ENCODE results near the gene PRKG1. TPM values are rescaled to one million over a fixed set of nuclear protein-coding genes. Genes with fewer than 3 reads are reported as not detected.

The PRKG1 gene
- total RNA-seq, 2 donors from 2014 or later, result 8.1 to 16.6 TPM

- no peak for DNase-seq
- Histone ChIP-seq H3K36me3 (no peaks in the 10 kb centered on the region), H3K9ac (ENCODE audit: low read depth in 2 of 2, low read length in 2 of 2) (no peak overlapping the region), H3K27me3 (no peaks in the 10 kb centered on the region), H3K9me3 (no peaks in the 10 kb centered on the region), H3K27ac (no peak overlapping the region), H3K4me1 (no peaks in the 10 kb centered on the region), H3K4me3 (no peak overlapping the region)
- TF ChIP-seq CTCF (IDR thresholded peaks at IDR 0.05), result no peak
- intact Hi-C loops (cut with DNase I), result no loop called here
Measured at GRCh38 chr10:51377070-51377931, 303.0 kb downstream of the PRKG1 start.

DNA sequence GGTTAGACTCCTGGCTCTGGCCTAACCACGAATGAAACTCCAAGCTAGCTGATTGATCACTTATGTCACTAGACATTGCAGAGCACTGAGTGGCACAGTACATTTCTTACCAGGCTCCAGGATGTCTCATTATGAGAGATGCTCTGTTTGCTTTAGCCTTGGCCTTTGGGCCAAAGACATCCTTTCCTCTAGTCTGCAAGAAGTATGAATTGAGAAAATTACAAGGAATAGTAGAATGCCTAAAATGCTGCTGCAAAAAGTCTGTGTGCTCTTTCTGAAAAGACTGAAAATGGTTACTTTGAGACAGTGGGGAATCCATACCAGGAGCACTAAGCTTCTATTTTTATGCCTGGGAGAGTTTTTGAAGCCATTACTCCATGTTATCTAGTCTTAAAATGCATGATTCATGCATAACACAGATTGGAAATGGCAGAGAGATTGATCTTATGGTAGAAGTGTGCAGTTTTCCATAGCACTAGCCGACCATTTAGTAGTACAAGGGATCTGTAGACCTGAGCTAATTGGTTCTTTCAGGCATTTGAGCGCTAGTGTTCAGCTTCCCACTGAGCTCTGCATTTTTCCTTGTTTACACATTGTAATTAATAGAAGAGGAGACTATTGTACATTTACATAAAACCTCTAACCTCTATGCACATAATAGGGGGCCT, 303.8 kb downstream of the PRKG1 start:
- intact Hi-C loops (cut with DNase I), result no loop called here
- H3K9ac ChIP-seq (ENCODE audit: low read depth in 2 of 2, low read length in 2 of 2), result no peak overlapping the region
- no peaks in the 10 kb centered on the region for H3K36me3 ChIP-seq
- DNase-seq, result no peak
- no peaks in the 10 kb centered on the region for H3K4me1 ChIP-seq
- H3K4me3 ChIP-seq, result no peak overlapping the region
- TF ChIP-seq CTCF (IDR thresholded peaks at IDR 0.05), result no peak
- no peaks in the 10 kb centered on the region for H3K27me3 ChIP-seq
- H3K9me3 ChIP-seq, result no peaks in the 10 kb centered on the region
- H3K27ac ChIP-seq, result no peak overlapping the region

DNA sequence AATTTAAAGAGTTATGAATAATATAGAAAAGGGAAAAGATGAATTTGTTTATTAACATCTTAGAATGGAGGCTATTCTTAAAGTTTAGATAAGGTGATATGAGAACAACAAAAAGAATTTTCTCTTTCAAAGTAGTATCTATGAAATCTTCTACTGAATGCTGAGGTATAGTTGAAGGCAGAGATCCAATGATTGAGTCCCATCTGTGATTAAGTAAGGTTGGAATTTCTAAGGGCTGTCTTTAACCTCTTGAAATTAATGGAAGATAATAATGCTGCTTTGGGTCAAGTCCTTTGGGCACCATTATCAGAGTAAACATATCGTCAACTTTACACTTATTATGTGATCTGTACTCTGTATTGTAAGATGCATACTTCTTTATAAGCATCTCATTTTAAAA, 307.9 kb downstream of the PRKG1 start:
- Histone ChIP-seq H3K27me3 (no peaks in the 10 kb centered on the region), H3K9ac (ENCODE audit: low read depth in 2 of 2, low read length in 2 of 2) (no peak overlapping the region), H3K4me3 (no peak overlapping the region), H3K36me3 (no peaks in the 10 kb centered on the region), H3K9me3 (no peaks in the 10 kb centered on the region), H3K27ac (no peak overlapping the region), H3K4me1 (no peaks in the 10 kb centered on the region)
- DNase-seq, result no peak
- intact Hi-C loops (cut with DNase I), result no loop called here
- no peak for TF ChIP-seq CTCF (IDR thresholded peaks at IDR 0.05)

- no peaks in the 10 kb centered on the region for H3K9me3 ChIP-seq
- no peaks in the 10 kb centered on the region for H3K27me3 ChIP-seq
- H3K27ac ChIP-seq, result no peak overlapping the region
- TF ChIP-seq CTCF (IDR thresholded peaks at IDR 0.05), result no peak
- no peaks in the 10 kb centered on the region for H3K36me3 ChIP-seq
- no peak overlapping the region for H3K9ac ChIP-seq (ENCODE audit: low read depth in 2 of 2, low read length in 2 of 2)
- peaks cover 5% of the 10 kb centered on the region for H3K4me1 ChIP-seq
- no peak for DNase-seq
- intact Hi-C loops (cut with DNase I), result no loop called here
- H3K4me3 ChIP-seq, result no peak overlapping the region
Measured at GRCh38 chr10:51384971-51385370, 310.7 kb downstream of the PRKG1 start.

- intact Hi-C loops (cut with DNase I), result no loop called here
Measured at GRCh38 chr10:51386248-51386885, 312.1 kb downstream of the PRKG1 start.

More at GRCh38 chr10:51386248-51386885, 312.1 kb downstream of the PRKG1 start:
- H3K36me3 ChIP-seq, result no peaks in the 10 kb centered on the region
- no peak overlapping the region for H3K27ac ChIP-seq
- H3K9ac ChIP-seq (ENCODE audit: low read depth in 2 of 2, low read length in 2 of 2), result no peak overlapping the region
- TF ChIP-seq CTCF (IDR thresholded peaks at IDR 0.05), result no peak
- no peaks in the 10 kb centered on the region for H3K9me3 ChIP-seq
- no peaks in the 10 kb centered on the region for H3K27me3 ChIP-seq
- peaks cover 7% of the 10 kb centered on the region for H3K4me1 ChIP-seq
- DNase-seq, result no peak
- H3K4me3 ChIP-seq, result no peak overlapping the region

Data from colonic mucosa (tissue), 4 donors.